Measurements from ENCODE around the gene CYBB. TPM values are rescaled to one million over a fixed set of nuclear protein-coding genes. Genes with fewer than 3 reads are reported as not detected.
A peak's percentile ranks its signal among the peaks of the same experiment; 100 is the strongest.

The CYBB gene
- total RNA-seq = 10 to 100 TPM in 2 of 4 donors, 1 to 10 TPM in 2; 4.0 to 40.3 (median 19.6) TPM

DNA sequence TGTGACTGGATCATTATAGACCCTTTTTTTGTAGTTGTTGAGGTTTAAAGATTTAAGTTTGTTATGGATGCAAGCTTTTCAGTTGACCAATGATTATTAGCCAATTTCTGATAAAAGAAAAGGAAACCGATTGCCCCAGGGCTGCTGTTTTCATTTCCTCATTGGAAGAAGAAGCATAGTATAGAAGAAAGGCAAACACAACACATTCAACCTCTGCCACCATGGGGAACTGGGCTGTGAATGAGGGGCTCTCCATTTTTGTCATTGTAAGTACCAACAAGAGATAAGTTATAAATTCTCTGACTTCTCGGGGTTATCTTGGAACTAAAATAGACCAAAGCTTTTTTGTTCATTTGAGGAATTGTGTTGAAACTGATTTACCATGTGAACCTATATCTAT lies at the start of gene CYBB:
TSS of gene CYBB (plus strand) at position 203 of the 400 bp plus-strand sequence. CDS start at position 222, 19 bp downstream.
- no peaks in the 10 kb centered on the region for H3K36me3 ChIP-seq
- no peak within 1 kb of the TSS for H3K27ac ChIP-seq
- H3K27me3 ChIP-seq = no peaks in the 10 kb centered on the region
- 50 to 55% methylated on average over 1 to 2 of the region's 2 CpGs for WGBS, 2 donors (ENCODE audit: low coverage in 1 of 2)
- no peak within 1 kb of the TSS for H3K4me3 ChIP-seq
- TF ChIP-seq POLR2A (IDR thresholded peaks at IDR 0.05) = no peak
- TF ChIP-seq POLR2AphosphoS5 (IDR thresholded peaks at IDR 0.05) = no peak
- TF ChIP-seq, protein P1, sequence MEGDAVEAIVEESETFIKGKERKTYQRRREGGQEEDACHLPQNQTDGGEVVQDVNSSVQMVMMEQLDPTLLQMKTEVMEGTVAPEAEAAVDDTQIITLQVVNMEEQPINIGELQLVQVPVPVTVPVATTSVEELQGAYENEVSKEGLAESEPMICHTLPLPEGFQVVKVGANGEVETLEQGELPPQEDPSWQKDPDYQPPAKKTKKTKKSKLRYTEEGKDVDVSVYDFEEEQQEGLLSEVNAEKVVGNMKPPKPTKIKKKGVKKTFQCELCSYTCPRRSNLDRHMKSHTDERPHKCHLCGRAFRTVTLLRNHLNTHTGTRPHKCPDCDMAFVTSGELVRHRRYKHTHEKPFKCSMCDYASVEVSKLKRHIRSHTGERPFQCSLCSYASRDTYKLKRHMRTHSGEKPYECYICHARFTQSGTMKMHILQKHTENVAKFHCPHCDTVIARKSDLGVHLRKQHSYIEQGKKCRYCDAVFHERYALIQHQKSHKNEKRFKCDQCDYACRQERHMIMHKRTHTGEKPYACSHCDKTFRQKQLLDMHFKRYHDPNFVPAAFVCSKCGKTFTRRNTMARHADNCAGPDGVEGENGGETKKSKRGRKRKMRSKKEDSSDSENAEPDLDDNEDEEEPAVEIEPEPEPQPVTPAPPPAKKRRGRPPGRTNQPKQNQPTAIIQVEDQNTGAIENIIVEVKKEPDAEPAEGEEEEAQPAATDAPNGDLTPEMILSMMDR (IDR thresholded peaks at IDR 0.05) = no peak
- no peak for TF ChIP-seq EP300 (IDR thresholded peaks at IDR 0.05)
- no peaks in the 10 kb centered on the region for H3K4me1 ChIP-seq
- ATAC-seq = no peak
- H3K9me3 ChIP-seq = no peaks in the 10 kb centered on the region

DNA sequence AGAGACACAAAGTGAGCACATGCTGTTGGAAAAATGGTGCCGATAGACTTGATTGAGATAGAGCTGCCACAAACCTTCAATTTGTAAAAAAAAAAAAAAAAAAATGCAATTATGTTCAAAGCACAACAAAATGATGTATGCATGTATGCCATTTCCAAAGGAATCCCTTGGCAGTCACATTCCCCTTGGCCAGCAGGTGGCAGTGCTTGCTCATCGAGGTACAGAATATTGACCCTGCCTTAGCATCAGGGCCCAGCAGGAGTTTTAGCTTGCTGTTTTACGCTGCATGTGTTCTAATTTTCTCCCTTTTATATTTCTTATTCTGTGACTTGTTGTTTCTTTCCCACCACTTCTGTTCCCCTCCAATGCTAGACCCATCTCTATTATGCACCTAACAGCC lies 34.5 kb upstream of the CYBB start:
- WGBS, 2 donors (ENCODE audit: low coverage in 1 of 2) = 14 to 21% methylated on average over 3 of the region's 3 CpGs
- Histone ChIP-seq H3K4me1 (no peaks in the 10 kb centered on the region), H3K36me3 (no peaks in the 10 kb centered on the region), H3K27me3 (no peaks in the 10 kb centered on the region), H3K9me3 (no peaks in the 10 kb centered on the region), H3K4me3 (no peak overlapping the region), H3K27ac (no peak overlapping the region)
- ATAC-seq = peak; percentile 61
- TF ChIP-seq POLR2A (IDR thresholded peaks at IDR 0.05) (no peak), POLR2AphosphoS5 (IDR thresholded peaks at IDR 0.05) (no peak)
- TF ChIP-seq, protein P1 (IDR thresholded peaks at IDR 0.05) = peak; percentile 60 to 76 (median 71)

DNA sequence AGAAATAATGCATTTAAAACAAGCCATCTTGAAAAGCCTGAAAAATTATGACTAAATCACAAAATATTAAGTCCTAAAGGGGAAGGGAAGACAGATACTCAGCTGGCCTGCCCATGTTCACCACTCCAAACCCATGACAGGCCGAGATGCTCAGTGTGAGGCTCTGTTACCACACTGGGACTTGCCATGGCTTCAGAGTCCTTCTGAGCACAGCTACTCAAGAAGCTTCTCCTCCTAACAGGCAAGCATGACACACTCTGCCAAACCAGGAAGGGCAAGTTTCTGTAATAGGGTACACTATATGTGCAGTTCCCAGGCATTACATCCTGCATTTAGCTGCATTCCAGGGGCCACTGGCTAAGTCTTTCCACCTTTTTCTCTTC lies 34.0 kb upstream of the CYBB start:
- no peak for ATAC-seq
- 100% methylated on average over 1 of the region's 1 CpG for WGBS, 2 donors (ENCODE audit: low coverage in 1 of 2)
- Histone ChIP-seq H3K9me3 (no peaks in the 10 kb centered on the region), H3K27me3 (no peaks in the 10 kb centered on the region), H3K4me1 (no peaks in the 10 kb centered on the region), H3K27ac (no peak overlapping the region), H3K4me3 (no peak overlapping the region), H3K36me3 (no peaks in the 10 kb centered on the region)
- TF ChIP-seq EP300 (IDR thresholded peaks at IDR 0.05) = no peak
- TF ChIP-seq POLR2AphosphoS5 (IDR thresholded peaks at IDR 0.05) = no peak
- no peak for TF ChIP-seq POLR2A (IDR thresholded peaks at IDR 0.05)
- TF ChIP-seq, protein P1 (IDR thresholded peaks at IDR 0.05) = no peak

DNA sequence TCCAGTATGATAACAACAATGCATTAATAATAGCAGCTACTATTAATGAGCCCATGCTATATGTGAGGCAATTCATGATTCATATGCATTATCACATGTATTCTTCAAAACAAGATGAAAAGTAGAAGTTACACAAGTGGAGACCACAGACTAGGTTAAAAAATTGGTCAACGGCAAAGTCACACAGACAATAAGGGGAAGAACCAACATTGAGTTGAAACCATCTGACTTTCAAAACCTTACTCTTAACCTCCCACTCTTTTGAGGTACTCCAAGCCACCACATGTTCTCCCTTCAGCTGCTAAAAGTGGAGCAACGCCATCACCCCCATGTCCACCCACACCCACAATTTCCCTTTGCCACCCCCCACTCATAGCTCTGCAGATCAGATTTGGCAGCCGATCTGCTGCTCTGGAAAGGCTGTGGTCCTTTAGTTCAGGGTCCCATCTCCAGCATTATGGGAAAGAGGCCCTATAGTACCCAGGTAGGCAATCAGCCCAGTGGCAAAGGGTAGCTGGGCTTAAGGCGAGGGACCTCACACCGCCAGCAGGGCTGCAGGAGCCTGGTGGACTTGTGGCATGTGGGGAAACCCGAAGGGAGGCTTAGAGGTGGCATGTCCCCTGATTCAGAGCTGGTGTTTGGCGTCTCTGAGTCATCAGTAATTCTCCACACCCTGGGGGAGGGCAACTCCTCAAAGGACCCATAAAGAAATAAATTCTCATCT lies 33.5 kb upstream of the CYBB start:
- H3K4me1 ChIP-seq = no peaks in the 10 kb centered on the region
- no peak for ATAC-seq
- WGBS, 2 donors (ENCODE audit: low coverage in 1 of 2) = 59 to 88% methylated on average over 2 to 3 of the region's 7 CpGs

More for the DNA sequence above, 33.5 kb upstream of the CYBB start:
- Histone ChIP-seq H3K9me3 (no peaks in the 10 kb centered on the region), H3K4me3 (no peak overlapping the region), H3K36me3 (no peaks in the 10 kb centered on the region), H3K27ac (no peak overlapping the region), H3K27me3 (no peaks in the 10 kb centered on the region)
- TF ChIP-seq POLR2AphosphoS5 (IDR thresholded peaks at IDR 0.05) (no peak), EP300 (IDR thresholded peaks at IDR 0.05) (no peak), POLR2A (IDR thresholded peaks at IDR 0.05) (no peak)
- TF ChIP-seq, protein P1 (IDR thresholded peaks at IDR 0.05) = no peak
